Naive thymus-derived CD4-positive, alpha-beta T cell (primary cell): ENCODE data around the gene ITPR3. TPM values are rescaled to one million over a fixed set of nuclear protein-coding genes. Genes with fewer than 3 reads are reported as not detected.

Experiments
- ATAC-seq: fragments of 150-1000 bp; cut with Tn5 transposase; 2 replicates; pipeline ENCODE4 v1.10.0; 2021; ENCODE audit warnings: mild to moderate bottlenecking, moderate library complexity
- CTCF ChIA-PET: fragments of 350-600 bp; sonication (Branson Sonifier 250); formaldehyde crosslinking; loops from one replicate; lab custom pipeline; 2021; ENCODE audit warnings: antibody characterized with exemption; lab: Charles Lee
- POLR2A ChIA-PET: fragments of 350-600 bp; sonication (Branson Sonifier 250); formaldehyde crosslinking; loops from one replicate; lab custom pipeline; 2021; ENCODE audit warnings: antibody characterized with exemption, inconsistent platforms; lab: Charles Lee
- DNase-seq, 9 donors: peaks; one replicate each; pipeline versions ENCODE4 v3.0.0 to v3.0.0-alpha.2; 2020 to 2022; ENCODE audit warnings: mixed read lengths in 1 of 9
- H3K27ac ChIP-seq: one replicate; pipeline ENCODE4 v1.7.0; 2013; ENCODE audit warnings: mild to moderate bottlenecking, low read depth, low read length, moderate library complexity
- H3K27me3 ChIP-seq, 2 donors: one replicate each; pipeline ENCODE4 v1.7.0; 2013; ENCODE audit warnings: low read length in 2 of 2, mild to moderate bottlenecking in 2 of 2, moderate library complexity in 2 of 2; ENCODE audit not compliant: control insufficient read depth in 2 of 2, insufficient read depth in 2 of 2
- H3K36me3 ChIP-seq, 3 experiments: 1 replicate in 2 of 3; 2 replicates in 1 of 3; pipeline ENCODE4 v1.7.0; 2013; ENCODE audit warnings: low read length in 3 of 3, mild to moderate bottlenecking in 3 of 3, moderate library complexity in 1 of 3; ENCODE audit not compliant: insufficient read depth in 3 of 3, control insufficient read depth in 2 of 3
- H3K4me1 ChIP-seq, 2 donors: one replicate each; pipeline ENCODE4 v1.7.0; 2013; ENCODE audit warnings: low read length in 2 of 2, mild to moderate bottlenecking in 2 of 2, moderate library complexity in 1 of 2; ENCODE audit not compliant: control insufficient read depth in 2 of 2, insufficient read depth in 2 of 2
- H3K4me3 ChIP-seq: 2 replicates; pipeline ENCODE4 v1.7.0; 2013; ENCODE audit warnings: mild to moderate bottlenecking, low read length
- H3K9me3 ChIP-seq, 3 experiments: 1 replicate in 2 of 3; 2 replicates in 1 of 3; pipeline ENCODE4 v1.7.0; 2013; ENCODE audit warnings: low read length in 3 of 3; ENCODE audit not compliant: control insufficient read depth in 2 of 3
- H3K27ac Mint-ChIP-seq, 9 donors: one replicate each; pipeline ENCODE4 v1.8.0; 2020 to 2022; ENCODE audit warnings: mixed read lengths in 9 of 9, mild to moderate bottlenecking in 8 of 9, moderate library complexity in 5 of 9, inconsistent platforms in 2 of 9
- H3K27me3 Mint-ChIP-seq, 5 donors: one replicate each; pipeline ENCODE4 v1.8.0; 2021 to 2022; ENCODE audit warnings: mixed read lengths in 5 of 5, mild to moderate bottlenecking in 1 of 5
- H3K36me3 Mint-ChIP-seq, 5 donors: one replicate each; pipeline ENCODE4 v1.8.0; 2020 to 2022; ENCODE audit warnings: mixed read lengths in 5 of 5, mild to moderate bottlenecking in 3 of 5, inconsistent platforms in 1 of 5
- H3K4me1 Mint-ChIP-seq, 7 donors: one replicate each; pipeline ENCODE4 v1.8.0; 2020 to 2022; ENCODE audit warnings: mixed read lengths in 7 of 7, mild to moderate bottlenecking in 3 of 7, inconsistent platforms in 1 of 7
- H3K4me3 Mint-ChIP-seq, 10 donors: one replicate each; pipeline ENCODE4 v1.8.0; 2020 to 2022; ENCODE audit warnings: mild to moderate bottlenecking in 10 of 10, mixed read lengths in 10 of 10, moderate library complexity in 6 of 10, inconsistent platforms in 2 of 10
- H3K9me3 Mint-ChIP-seq, 11 donors: one replicate each; pipeline ENCODE4 v1.8.0; 2020 to 2022; ENCODE audit warnings: mixed read lengths in 11 of 11, mild to moderate bottlenecking in 4 of 11, inconsistent platforms in 1 of 11, moderate library complexity in 1 of 11
- intact Hi-C, 2 donors: fragments of 100-400 bp; cut with micrococcal nuclease; formaldehyde crosslinking; loops; one replicate each; pipeline ENCODE4 v1.15.1; 2023
- polyA plus RNA-seq, 2 donors: library from polyadenylated mRNA; unstranded; fragments of 300-500 nt; fragmentation: Illumina TruSeq; gene quantifications; one replicate each; pipeline ENCODE4 v1.2.3, GENCODE V29; 2021
- total RNA-seq, 6 experiments: library from RNA in 5 of 6; stranded (reverse) in 5 of 6; gene quantifications; 1 replicate in 5 of 6; 2 replicates in 1 of 6; pipeline ENCODE4 v1.2.3 and lab custom pipeline; 2021 to 2026

ITPR3 gene
- total and polyA plus RNA-seq, 7 experiments from 2014 or later: 1.7 to 65.7 (median 41.4) TPM

DNA sequence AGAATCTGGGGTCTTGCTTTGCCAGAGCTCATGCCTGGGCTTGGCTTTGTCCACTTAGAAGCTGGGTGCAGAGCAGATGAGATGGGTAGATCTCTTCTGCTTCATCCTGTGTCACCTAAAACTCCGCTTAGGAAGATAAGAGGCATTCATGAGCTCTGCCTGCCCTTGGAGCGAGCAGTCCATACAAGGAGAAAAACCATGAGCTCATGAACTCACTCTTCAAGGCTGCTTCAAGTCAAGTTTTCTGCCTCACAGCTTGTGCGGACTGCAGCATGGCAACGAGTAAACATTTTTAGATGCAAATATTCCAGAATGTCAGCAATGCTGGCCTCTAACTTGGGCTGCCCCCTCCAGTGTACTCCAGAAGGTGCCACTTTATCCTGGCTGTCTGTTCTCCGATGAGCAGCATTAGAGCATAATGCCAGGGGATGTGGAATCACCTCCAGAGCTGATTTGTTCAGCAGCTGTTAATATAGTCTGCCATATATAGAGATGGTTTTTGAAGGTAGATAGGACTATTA is 101.0 kb downstream of the ITPR3 start:
- Mint-ChIP-seq H3K4me1 (peaks cover 9 to 37% (median 28%) of the 10 kb centered on the region in 7 donors), H3K27ac (no peak overlapping the region), H3K4me3 (no peak overlapping the region)

DNA sequence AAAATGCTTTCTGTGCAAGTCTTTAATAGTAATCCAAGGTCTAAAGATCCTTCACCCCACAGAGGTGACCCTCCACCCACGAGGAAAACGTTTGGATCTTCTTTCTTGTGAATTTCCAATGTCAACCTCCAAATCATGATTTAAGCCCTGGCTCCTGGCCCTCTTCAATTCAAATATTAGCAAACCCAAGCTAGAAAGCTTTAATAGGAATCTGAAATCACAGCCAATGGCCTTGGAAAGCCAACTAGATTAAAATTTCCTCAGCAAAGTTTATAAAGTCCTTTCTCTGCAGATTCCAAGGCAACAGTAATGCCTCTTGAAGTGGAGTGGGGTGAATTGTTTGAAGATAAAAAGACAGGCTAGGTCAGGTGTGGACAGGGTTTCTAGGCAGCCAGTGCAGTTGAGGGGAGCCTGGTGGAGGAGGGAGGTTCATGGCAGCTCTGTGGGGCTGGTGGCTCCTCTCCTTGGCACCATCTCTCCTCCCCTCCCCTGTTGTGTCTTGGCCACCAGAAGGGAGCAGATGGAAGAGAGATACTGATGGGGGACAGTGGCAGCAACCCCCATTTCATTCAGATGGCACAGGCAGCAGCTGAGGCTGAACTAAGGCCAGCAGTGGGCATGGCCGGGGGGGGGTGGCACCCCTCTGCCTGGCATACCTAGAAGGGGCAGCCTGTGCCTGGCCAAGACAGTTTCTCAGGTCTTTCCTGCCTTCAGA is 102.4 kb downstream of the ITPR3 start:
- Mint-ChIP-seq H3K4me1 (peaks cover 9 to 37% (median 28%) of the 10 kb centered on the region in 7 donors), H3K27ac (peak overlapping the region in 8 of 9 donors; percentile 56 to 96 (median 81)), H3K36me3 (no peaks in the 10 kb centered on the region), H3K9me3 (no peaks in the 10 kb centered on the region), H3K4me3 (peak overlapping the region in 9 of 10 donors; percentile 59 to 81 (median 75)), H3K27me3 (peaks cover 0 to 46% (median 5%) of the 10 kb centered on the region in 5 donors)
- Histone ChIP-seq H3K4me3 (no peak overlapping the region), H3K36me3 (no peaks in the 10 kb centered on the region), H3K4me1 (peaks cover 0 to 18% of the 10 kb centered on the region in 2 donors), H3K9me3 (no peaks in the 10 kb centered on the region), H3K27ac (no peak overlapping the region), H3K27me3 (no peaks in the 10 kb centered on the region)
- intact Hi-C loops: no loop called here
- ATAC-seq (no peak), DNase-seq (no peak)
- POLR2A ChIA-PET: interaction anchor here (0.9 to 1.7 kb wide), 6 partner anchors 8 to 103 kb away, joined by 3 to 8 read pairs (median 4); partner anchors contain the start of genes ITPR3 and UQCC2
- CTCF ChIA-PET: interaction anchor here (0.6 to 2.3 kb wide), 5 partner anchors 10 to 452 kb away, joined by 3 to 12 read pairs (median 5); partner anchors contain the start of gene UQCC2

More for the DNA sequence above, 101.0 kb downstream of the ITPR3 start:
- no peak for DNase-seq
- Histone ChIP-seq H3K4me3 (no peak overlapping the region), H3K27ac (no peak overlapping the region), H3K9me3 (no peaks in the 10 kb centered on the region), H3K4me1 (peaks cover 0 to 18% of the 10 kb centered on the region in 2 donors), H3K36me3 (no peaks in the 10 kb centered on the region), H3K27me3 (no peaks in the 10 kb centered on the region)
- Mint-ChIP-seq H3K36me3 (no peaks in the 10 kb centered on the region), H3K27me3 (peaks cover 0 to 51% (median 5%) of the 10 kb centered on the region in 5 donors), H3K9me3 (peaks cover 0 to 2% (median 0%) of the 10 kb centered on the region in 11 donors)
- POLR2A ChIA-PET: interaction anchor here (0.9 to 1.0 kb wide), 2 partner anchors 11 to 22 kb away, joined by 3 to 4 read pairs; partner anchors contain the start of gene UQCC2
- ATAC-seq: no peak
- intact Hi-C loops: no loop called here
- CTCF ChIA-PET: interaction anchor here (0.6 to 2.3 kb wide), 4 partner anchors 11 to 1002 kb away, joined by 3 to 12 read pairs (median 8); partner anchors contain the start of gene UQCC2

DNA sequence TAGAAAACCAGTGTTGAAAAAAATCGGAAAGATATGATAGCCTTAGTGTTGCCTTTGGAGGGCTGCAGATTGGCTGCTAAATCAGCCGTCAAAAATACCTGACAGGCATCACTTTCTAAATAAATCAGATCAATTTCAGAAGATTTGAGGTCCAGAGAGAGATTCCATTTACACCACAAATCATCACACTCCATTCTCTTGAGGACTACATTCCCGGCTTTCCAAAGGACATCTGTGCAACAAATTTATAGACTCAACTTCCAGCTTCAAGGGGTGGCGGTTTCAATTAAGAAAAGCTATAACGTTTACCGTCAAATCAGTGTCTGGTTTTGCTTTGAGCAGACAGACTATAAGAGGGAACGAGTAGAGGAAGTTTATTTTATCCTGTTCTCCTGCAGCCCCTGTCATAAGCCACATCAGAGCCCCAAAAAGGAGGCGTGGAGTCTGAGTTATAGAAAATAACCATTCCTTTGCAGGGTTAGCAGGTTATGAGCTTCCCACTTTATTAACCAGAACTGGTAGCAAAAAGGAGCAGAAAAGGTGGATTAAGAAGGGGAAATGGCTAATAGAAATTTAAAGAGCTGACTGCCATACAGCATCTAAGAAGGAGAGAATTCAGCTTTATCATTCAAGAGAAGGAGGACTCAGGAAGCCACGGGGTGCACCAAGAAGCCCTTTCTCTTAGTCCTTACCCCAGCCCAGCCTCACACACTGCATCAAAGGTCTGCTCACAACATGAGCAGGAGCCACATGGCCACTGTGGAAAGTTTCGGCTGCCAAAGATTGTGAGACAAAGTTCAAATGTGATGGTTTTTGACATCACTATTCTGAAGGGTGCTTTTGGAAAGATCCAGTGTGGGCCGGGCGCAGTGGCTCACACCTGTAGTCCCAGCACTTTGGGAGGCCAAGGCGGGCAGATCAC is 103.2 kb downstream of the ITPR3 start:
- intact Hi-C loops: no loop called here
- Mint-ChIP-seq H3K27me3 (peaks cover 0 to 45% (median 5%) of the 10 kb centered on the region in 5 donors), H3K4me3 (peak overlapping the region in 9 of 10 donors; percentile 59 to 81 (median 75)), H3K27ac (peak overlapping the region in 8 of 9 donors; percentile 13 to 96 (median 80)), H3K36me3 (no peaks in the 10 kb centered on the region), H3K9me3 (no peaks in the 10 kb centered on the region), H3K4me1 (peaks cover 9 to 37% (median 28%) of the 10 kb centered on the region in 7 donors)
- ChIA-PET CTCF (interaction anchor here (0.8 to 2.3 kb wide), 4 partner anchors 11 to 139 kb away, joined by 3 to 12 read pairs (median 6); partner anchors contain the start of gene UQCC2), POLR2A (interaction anchor here (1.1 to 1.7 kb wide), 5 partner anchors 9 to 104 kb away, joined by 3 to 8 read pairs (median 5); partner anchors contain the start of genes ITPR3 and UQCC2)
- H3K9me3 ChIP-seq: no peaks in the 10 kb centered on the region
- DNase-seq (peak in 7 of 9 donors; percentile 16 to 42 (median 34)), ATAC-seq (peak; percentile 61)
- H3K27me3 ChIP-seq: no peaks in the 10 kb centered on the region
- no peaks in the 10 kb centered on the region for H3K36me3 ChIP-seq
- H3K27ac ChIP-seq: peak overlapping the region; percentile 51
- peaks cover 0 to 18% of the 10 kb centered on the region in 2 donors for H3K4me1 ChIP-seq
- H3K4me3 ChIP-seq: no peak overlapping the region

DNA sequence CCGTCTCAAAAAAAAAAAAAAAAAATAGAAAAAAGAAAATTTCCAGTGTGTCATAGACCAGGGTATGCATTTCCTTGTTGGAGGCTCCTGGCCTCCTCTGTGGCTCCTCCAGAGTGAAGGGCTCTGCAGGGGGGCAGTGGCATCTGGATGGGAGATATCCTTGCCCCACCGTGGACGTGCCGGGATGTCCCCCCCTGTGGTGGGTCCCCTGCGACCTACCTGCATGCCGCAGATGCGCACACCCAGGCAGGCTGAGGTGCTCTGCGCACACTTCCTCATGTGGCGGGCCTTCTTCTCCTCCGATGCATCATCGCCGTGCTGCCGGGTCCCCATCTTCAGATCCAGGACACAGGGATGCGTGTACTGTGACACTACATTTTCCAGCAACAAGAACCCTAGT is 104.1 kb downstream of the ITPR3 start:
- Mint-ChIP-seq H3K27ac (peak overlapping the region in 2 of 9 donors; percentile 71 to 81), H3K36me3 (no peaks in the 10 kb centered on the region), H3K4me3 (peak overlapping the region in 1 of 10 donors; percentile 51), H3K9me3 (no peaks in the 10 kb centered on the region), H3K4me1 (peaks cover 9 to 37% (median 28%) of the 10 kb centered on the region in 7 donors), H3K27me3 (peaks cover 0 to 42% (median 3%) of the 10 kb centered on the region in 5 donors)
- H3K27ac ChIP-seq: no peak overlapping the region
- peaks cover 0 to 18% of the 10 kb centered on the region in 2 donors for H3K4me1 ChIP-seq
- H3K9me3 ChIP-seq: no peaks in the 10 kb centered on the region
- ChIA-PET POLR2A (interaction anchor here (0.6 to 1.7 kb wide), 2 partner anchors 14 to 1339 kb away, joined by 3 to 8 read pairs; partner anchors contain the start of gene UQCC2), CTCF (interaction anchor here (0.8 to 1.9 kb wide), 3 partner anchors 12 to 140 kb away, joined by 3 to 5 read pairs (median 3); partner anchors contain the start of gene UQCC2)
- ATAC-seq (no peak), DNase-seq (no peak)
- intact Hi-C loops: no loop called here
- H3K27me3 ChIP-seq: no peaks in the 10 kb centered on the region
- H3K36me3 ChIP-seq: no peaks in the 10 kb centered on the region
- no peak overlapping the region for H3K4me3 ChIP-seq

DNA sequence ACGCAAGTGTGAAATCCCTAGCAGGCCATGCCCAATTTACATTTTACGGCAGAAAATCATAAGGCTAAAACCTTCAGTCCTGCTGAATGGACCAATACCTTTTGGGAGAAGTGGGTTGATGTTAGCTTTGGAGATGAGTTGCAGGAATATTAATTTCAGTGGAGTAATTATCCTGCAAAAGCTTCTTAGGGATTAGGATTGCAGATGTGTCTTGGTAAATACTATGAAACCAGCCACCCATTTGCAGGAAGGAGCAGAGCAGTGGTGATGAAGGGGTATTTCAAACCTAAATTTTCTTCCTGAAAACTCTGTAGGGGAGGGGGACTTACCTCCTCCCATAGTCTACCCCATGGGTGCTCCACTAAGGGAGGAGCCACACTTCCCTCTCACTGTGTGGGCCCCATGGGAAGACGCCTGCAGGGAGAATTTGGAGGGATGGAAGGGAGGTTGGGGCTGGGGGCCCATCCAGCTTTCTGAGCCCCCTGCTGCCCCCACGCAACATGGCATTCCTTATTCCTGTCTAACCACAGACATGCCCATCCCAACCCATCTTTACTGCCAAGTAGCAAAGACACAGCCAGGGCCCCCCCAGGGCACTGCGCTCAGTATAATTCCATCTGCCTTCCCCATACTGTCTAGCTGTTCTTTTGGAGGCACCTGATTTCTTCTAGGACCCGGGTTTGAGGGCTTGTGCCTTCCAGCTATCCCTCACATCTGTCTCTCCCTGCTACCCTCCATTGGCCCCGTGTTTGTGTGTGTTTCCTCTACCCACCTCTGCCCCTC is 105.0 kb downstream of the ITPR3 start:
- CTCF ChIA-PET: interaction anchor here (1.0 kb wide), 1 partner anchor 15 kb away, joined by 3 read pairs; the partner anchor contains the start of gene UQCC2
- POLR2A ChIA-PET: interaction anchor here (0.6 to 1.2 kb wide), 2 partner anchors 15 to 1339 kb away, joined by 3 to 5 read pairs; no protein-coding TSS in a partner anchor

More for the DNA sequence above, 105.0 kb downstream of the ITPR3 start:
- Mint-ChIP-seq H3K27me3 (peaks cover 0 to 36% (median 0%) of the 10 kb centered on the region in 5 donors), H3K36me3 (no peaks in the 10 kb centered on the region), H3K4me1 (peaks cover 9 to 37% (median 28%) of the 10 kb centered on the region in 7 donors), H3K9me3 (no peaks in the 10 kb centered on the region), H3K4me3 (no peak overlapping the region), H3K27ac (peak overlapping the region in 3 of 9 donors; percentile 61 to 82 (median 81))
- H3K9me3 ChIP-seq: no peaks in the 10 kb centered on the region
- peaks cover 0 to 18% of the 10 kb centered on the region in 2 donors for H3K4me1 ChIP-seq
- H3K27ac ChIP-seq: no peak overlapping the region
- intact Hi-C loops: no loop called here
- DNase-seq: no peak
- no peak for ATAC-seq
- H3K36me3 ChIP-seq: no peaks in the 10 kb centered on the region
- no peak overlapping the region for H3K4me3 ChIP-seq
- no peaks in the 10 kb centered on the region for H3K27me3 ChIP-seq
